Activated CD4-positive, alpha-beta memory T cell treated with anti-CD3 and anti-CD28 coated beads for 36 hours (primary cell): ENCODE data around the gene BRAT1. TPM values are rescaled to one million over a fixed set of nuclear protein-coding genes. Genes with fewer than 3 reads are reported as not detected.

Source experiments
- CTCF ChIA-PET: fragments of 350-600 bp; sonication (Branson Sonifier 250); formaldehyde crosslinking; loops from one replicate; lab custom pipeline; 2021; ENCODE audit warnings: antibody characterized with exemption, inconsistent platforms; lab: Charles Lee
- POLR2A ChIA-PET: fragments of 350-600 bp; sonication (Branson Sonifier 250); formaldehyde crosslinking; loops from one replicate; lab custom pipeline; 2021; ENCODE audit warnings: antibody characterized with exemption; lab: Charles Lee
- DNase-seq: peaks from one replicate; pipeline ENCODE4 v3.0.0-alpha.2; 2020
- H3K27ac Mint-ChIP-seq: one replicate; pipeline ENCODE4 v1.8.0; 2021; ENCODE audit warnings: mixed read lengths
- H3K27me3 Mint-ChIP-seq: one replicate; pipeline ENCODE4 v1.8.0; 2021; ENCODE audit warnings: mixed read lengths
- H3K36me3 Mint-ChIP-seq: one replicate; pipeline ENCODE4 v1.8.0; 2021; ENCODE audit warnings: mixed read lengths
- H3K4me1 Mint-ChIP-seq: one replicate; pipeline ENCODE4 v1.8.0; 2021; ENCODE audit warnings: low read depth, mixed read lengths
- H3K4me3 Mint-ChIP-seq: one replicate; pipeline ENCODE4 v1.8.0; 2021; ENCODE audit warnings: mild to moderate bottlenecking, mixed read lengths
- H3K9me3 Mint-ChIP-seq: one replicate; pipeline ENCODE4 v1.8.0; 2021; ENCODE audit warnings: mixed read lengths
- intact Hi-C: fragments of 100-400 bp; cut with micrococcal nuclease; formaldehyde crosslinking; loops from one replicate; pipeline ENCODE4 v1.15.1; 2023
- total RNA-seq, 2 experiments: library from RNA; stranded (reverse); gene quantifications; one replicate each; pipeline ENCODE4 v1.2.3, GENCODE V29; 2021

Gene BRAT1
- total RNA-seq, 2 experiments from 2014 or later = 33.5 to 33.6 TPM

DNA sequence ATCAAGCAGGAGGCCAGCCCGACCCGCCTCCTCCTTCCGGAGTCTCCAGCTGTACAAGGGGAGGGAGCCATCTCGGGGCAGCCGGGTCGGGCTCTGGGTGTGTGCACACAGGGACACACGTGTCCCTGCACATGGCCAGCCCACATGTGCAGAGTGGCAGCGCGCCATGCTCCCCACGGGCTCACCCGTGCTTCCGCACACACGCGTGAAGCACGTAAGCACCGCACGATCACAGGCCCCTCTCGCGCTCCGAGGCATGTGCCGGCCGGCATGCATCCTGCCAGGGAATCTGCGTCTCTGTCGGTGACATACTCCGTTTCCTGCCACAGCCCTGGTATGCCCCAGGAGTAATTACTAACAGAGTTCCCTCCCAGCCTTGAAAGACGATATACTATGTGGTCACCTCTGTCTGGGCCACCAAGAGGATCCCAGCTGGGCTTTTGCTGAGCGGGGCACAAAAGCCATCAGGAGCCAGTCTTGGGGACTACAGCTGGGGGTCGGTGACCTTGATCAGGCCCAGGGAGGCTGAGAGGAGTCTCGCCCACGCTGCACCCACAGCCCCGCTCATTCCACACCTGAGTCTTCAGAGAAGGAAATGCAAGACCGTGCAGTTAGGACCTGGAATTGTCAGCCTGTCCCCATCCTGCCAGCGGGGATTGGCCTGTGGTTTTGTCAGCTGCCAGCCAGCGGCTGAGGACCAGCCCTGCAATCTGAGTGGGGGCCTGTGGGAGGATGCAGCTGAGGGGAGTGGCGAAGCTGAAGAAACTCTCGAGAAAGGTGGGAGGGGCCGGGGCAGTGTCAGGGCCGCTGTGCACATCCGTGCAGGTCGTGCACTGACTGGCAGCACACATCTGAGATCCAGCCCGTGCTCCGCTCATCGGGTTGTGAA lies 46.8 kb downstream of the BRAT1 start:
- Mint-ChIP-seq H3K27me3 (no peaks in the 10 kb centered on the region), H3K4me3 (peak overlapping the region; percentile 58), H3K36me3 (no peaks in the 10 kb centered on the region), H3K4me1 (peaks cover 55% of the 10 kb centered on the region), H3K27ac (peak overlapping the region; percentile 79), H3K9me3 (no peaks in the 10 kb centered on the region)
- ChIA-PET POLR2A (interaction anchor here (0.9 to 2.3 kb wide), 2 partner anchors 21 to 51 kb away, joined by 3 to 13 read pairs; no protein-coding TSS in a partner anchor), CTCF (interaction anchor here (0.9 kb wide), 1 partner anchor 163 kb away, joined by 3 read pairs; no protein-coding TSS in a partner anchor)
- peak; percentile 84 for DNase-seq
- intact Hi-C loops = loop anchor here (2.0 to 5.0 kb wide), 2 partner anchors 14 to 124 kb away; partner anchors contain the start of gene TTYH3

DNA sequence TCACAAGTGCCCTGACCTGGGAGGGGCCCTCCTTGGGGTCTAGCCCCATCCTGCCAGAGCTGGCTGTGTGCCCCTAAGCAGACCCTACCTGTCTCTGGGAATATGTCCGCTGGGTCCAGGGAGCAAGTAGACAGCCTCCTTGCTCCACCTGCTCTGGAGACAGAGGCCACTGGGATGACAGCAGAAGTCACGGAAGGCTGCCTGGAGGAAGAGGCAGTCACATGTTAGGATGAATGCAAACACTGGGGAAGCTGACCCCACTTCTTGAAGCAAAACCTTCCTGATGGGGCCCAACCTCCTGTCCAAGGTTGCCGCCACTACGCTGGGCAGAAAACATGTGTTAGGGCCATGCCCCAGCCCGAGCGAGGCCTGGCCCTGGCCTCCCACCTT lies 47.4 kb downstream of the BRAT1 start:
- H3K9me3 Mint-ChIP-seq = no peaks in the 10 kb centered on the region
- no peak for DNase-seq
- H3K4me1 Mint-ChIP-seq = peaks cover 49% of the 10 kb centered on the region
- CTCF ChIA-PET = no interaction called here
- no peaks in the 10 kb centered on the region for H3K27me3 Mint-ChIP-seq
- no peaks in the 10 kb centered on the region for H3K36me3 Mint-ChIP-seq
- intact Hi-C loops = loop anchor here (2.0 to 5.0 kb wide), 2 partner anchors 15 to 124 kb away; partner anchors contain the start of gene TTYH3
- POLR2A ChIA-PET = interaction anchor here (0.6 to 2.3 kb wide), 2 partner anchors 21 to 95 kb away, joined by 3 to 13 read pairs; no protein-coding TSS in a partner anchor
- H3K27ac Mint-ChIP-seq = no peak overlapping the region
- H3K4me3 Mint-ChIP-seq = no peak overlapping the region

DNA sequence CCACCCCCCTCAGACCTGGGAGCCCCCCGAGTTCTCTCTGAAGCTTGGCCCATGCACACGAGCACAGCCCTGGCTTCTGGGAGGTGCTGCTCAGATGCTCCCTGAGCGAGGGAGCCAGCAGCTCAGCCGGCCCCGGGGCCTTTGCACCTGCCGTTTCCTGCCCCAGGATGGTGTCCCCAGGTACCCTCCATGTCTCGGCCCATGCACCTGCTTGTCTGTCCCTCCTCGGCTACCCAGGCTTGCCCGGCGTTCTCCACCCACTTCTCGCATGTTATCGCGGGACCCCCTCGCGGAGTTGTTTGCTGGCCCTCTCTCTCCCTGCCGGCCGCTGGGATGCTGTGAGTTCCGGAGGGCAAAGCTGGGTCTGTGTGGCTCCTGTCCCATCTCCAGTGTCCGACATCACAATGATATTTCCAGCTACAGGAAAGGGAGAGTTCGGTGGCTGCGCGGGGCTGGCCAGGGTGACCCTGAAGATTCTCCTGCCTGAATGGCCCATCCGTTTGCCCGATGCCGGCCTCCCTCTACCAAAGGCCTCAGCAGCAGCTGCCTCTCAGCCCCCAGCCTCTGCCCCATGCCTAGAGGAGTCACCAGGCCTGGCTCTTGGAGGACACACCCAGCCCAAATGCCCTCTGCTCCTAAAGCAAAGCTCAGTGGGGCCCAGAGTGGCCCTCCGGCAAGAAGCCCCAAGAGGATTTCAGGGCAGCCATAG lies 48.0 kb downstream of the BRAT1 start:
- Mint-ChIP-seq H3K9me3 (no peaks in the 10 kb centered on the region), H3K36me3 (no peaks in the 10 kb centered on the region), H3K27ac (no peak overlapping the region), H3K27me3 (no peaks in the 10 kb centered on the region), H3K4me1 (peaks cover 43% of the 10 kb centered on the region), H3K4me3 (no peak overlapping the region)
- DNase-seq = no peak
- ChIA-PET POLR2A (interaction anchor here (0.6 to 2.3 kb wide), 2 partner anchors 22 to 95 kb away, joined by 3 to 13 read pairs; no protein-coding TSS in a partner anchor), CTCF (no interaction called here)
- intact Hi-C loops = loop anchor here (5.0 kb wide), 1 partner anchor 125 kb away; the partner anchor contains the start of gene TTYH3

- ChIA-PET CTCF (no interaction called here), POLR2A (no interaction called here)
- no peak overlapping the region for H3K4me3 Mint-ChIP-seq
- H3K27ac Mint-ChIP-seq = no peak overlapping the region
- H3K4me1 Mint-ChIP-seq = peaks cover 26% of the 10 kb centered on the region
- H3K27me3 Mint-ChIP-seq = no peaks in the 10 kb centered on the region
- no peak for DNase-seq
- intact Hi-C loops = loop anchor here (5.0 kb wide), 1 partner anchor 127 kb away; the partner anchor contains the start of gene TTYH3
- no peaks in the 10 kb centered on the region for H3K36me3 Mint-ChIP-seq
- H3K9me3 Mint-ChIP-seq = no peaks in the 10 kb centered on the region
Measured at GRCh38 chr7:2505401-2505800, 49.9 kb downstream of the BRAT1 start.

- no peak for DNase-seq
- Mint-ChIP-seq H3K9me3 (no peaks in the 10 kb centered on the region), H3K36me3 (no peaks in the 10 kb centered on the region), H3K27ac (no peak overlapping the region), H3K27me3 (no peaks in the 10 kb centered on the region), H3K4me1 (peaks cover 22% of the 10 kb centered on the region), H3K4me3 (no peak overlapping the region)
- POLR2A ChIA-PET = no interaction called here
- intact Hi-C loops = loop anchor here (5.0 kb wide), 1 partner anchor 127 kb away; the partner anchor contains the start of gene TTYH3
- CTCF ChIA-PET = interaction anchor here (0.6 to 1.3 kb wide), 3 partner anchors 36 to 148 kb away, joined by 3 to 4 read pairs (median 3); no protein-coding TSS in a partner anchor
Measured at GRCh38 chr7:2504889-2505375, 50.4 kb downstream of the BRAT1 start.

GRCh38 chr7:2504128-2504888 lies 51.0 kb downstream of the BRAT1 start:
- intact Hi-C loops = no loop called here
- Mint-ChIP-seq H3K4me3 (no peak overlapping the region), H3K9me3 (no peaks in the 10 kb centered on the region), H3K27ac (no peak overlapping the region), H3K4me1 (peaks cover 15% of the 10 kb centered on the region), H3K27me3 (no peaks in the 10 kb centered on the region), H3K36me3 (no peaks in the 10 kb centered on the region)
- no peak for DNase-seq
- ChIA-PET POLR2A (no interaction called here), CTCF (interaction anchor here (0.6 to 1.3 kb wide), 3 partner anchors 36 to 148 kb away, joined by 3 to 4 read pairs (median 3); no protein-coding TSS in a partner anchor)

DNA sequence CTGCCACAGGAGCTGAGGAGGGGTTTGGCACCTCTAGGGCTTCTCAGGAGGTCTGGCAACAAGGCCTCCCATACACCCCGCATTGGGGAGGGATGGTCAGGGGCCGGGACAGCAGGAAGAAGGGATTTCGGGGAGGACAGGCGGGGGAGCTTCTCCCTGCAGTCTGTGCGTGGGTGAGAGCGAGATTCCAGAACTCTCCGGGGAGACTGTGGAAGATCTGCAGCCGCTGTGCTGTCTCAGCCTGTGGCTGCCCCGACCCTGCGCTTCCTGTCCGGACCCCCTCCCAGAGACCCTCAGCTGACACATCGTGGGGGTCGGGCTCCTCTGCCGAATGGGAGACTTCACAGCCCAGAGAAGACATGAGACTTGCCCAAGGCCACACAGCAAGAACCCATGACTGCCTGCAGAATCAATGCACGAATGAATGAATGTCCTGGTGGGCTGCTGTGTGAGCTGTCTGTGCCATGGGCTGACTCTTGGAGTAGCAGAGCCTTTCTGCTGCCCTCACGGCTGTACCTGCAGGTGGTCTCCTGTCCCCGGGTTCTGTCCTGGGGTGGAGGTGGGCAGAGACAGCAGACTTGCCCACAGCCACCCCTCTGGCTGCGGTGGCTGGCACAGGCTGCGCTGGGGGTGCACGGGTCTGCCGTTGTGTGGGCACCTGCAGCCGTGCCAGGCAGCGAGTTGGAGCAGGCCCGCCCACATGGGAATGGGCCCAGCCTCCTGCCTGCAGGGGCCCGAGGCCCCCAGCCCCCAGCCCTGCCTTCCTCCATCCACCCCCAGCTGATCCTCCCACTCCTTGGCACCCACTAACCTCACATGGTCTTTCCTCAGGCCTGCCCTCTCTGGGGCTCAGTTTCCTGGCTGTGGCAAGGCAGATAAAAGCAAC lies 52.0 kb downstream of the BRAT1 start:
- H3K27me3 Mint-ChIP-seq = no peaks in the 10 kb centered on the region
- H3K36me3 Mint-ChIP-seq = no peaks in the 10 kb centered on the region
- H3K27ac Mint-ChIP-seq = no peak overlapping the region
- peaks cover 5% of the 10 kb centered on the region for H3K4me1 Mint-ChIP-seq
- intact Hi-C loops = no loop called here
- CTCF ChIA-PET = no interaction called here
- POLR2A ChIA-PET = no interaction called here
- H3K9me3 Mint-ChIP-seq = no peaks in the 10 kb centered on the region
- no peak overlapping the region for H3K4me3 Mint-ChIP-seq
- no peak for DNase-seq

DNA sequence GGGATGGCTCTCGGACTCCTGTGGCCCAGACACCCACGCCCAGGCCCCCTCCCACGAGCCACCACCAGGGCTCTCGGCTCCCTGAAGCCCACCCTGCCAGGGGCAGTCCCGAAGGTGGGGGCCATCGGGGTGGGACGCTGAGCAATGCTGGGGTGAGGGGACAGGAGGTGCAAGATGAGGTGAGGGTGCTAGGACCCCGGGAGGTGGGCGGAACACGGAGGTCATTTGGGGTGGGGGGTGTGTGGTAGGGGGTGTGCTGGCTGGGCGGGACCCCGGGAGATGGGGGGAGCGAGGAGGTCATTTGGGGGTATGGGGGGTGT lies 52.7 kb downstream of the BRAT1 start:
- no peak for DNase-seq
- no peaks in the 10 kb centered on the region for H3K36me3 Mint-ChIP-seq
- CTCF ChIA-PET = no interaction called here
- H3K9me3 Mint-ChIP-seq = no peaks in the 10 kb centered on the region
- POLR2A ChIA-PET = no interaction called here
- H3K4me3 Mint-ChIP-seq = no peak overlapping the region
- intact Hi-C loops = no loop called here
- H3K27me3 Mint-ChIP-seq = no peaks in the 10 kb centered on the region
- H3K4me1 Mint-ChIP-seq = no peaks in the 10 kb centered on the region
- no peak overlapping the region for H3K27ac Mint-ChIP-seq

- H3K36me3 Mint-ChIP-seq = no peaks in the 10 kb centered on the region
- H3K4me1 Mint-ChIP-seq = no peaks in the 10 kb centered on the region
- no peaks in the 10 kb centered on the region for H3K9me3 Mint-ChIP-seq
- no peak for DNase-seq
- H3K27ac Mint-ChIP-seq = no peak overlapping the region
- no peak overlapping the region for H3K4me3 Mint-ChIP-seq
- ChIA-PET POLR2A (no interaction called here), CTCF (interaction anchor here (1.3 kb wide), 1 partner anchor 33 kb away, joined by 3 read pairs; no protein-coding TSS in a partner anchor)
- H3K27me3 Mint-ChIP-seq = peaks cover 3% of the 10 kb centered on the region
- intact Hi-C loops = no loop called here
Measured at GRCh38 chr7:2501947-2502646, 53.2 kb downstream of the BRAT1 start.

- Mint-ChIP-seq H3K27ac (no peak overlapping the region), H3K9me3 (no peaks in the 10 kb centered on the region), H3K4me1 (no peaks in the 10 kb centered on the region), H3K4me3 (no peak overlapping the region), H3K27me3 (peaks cover 8% of the 10 kb centered on the region), H3K36me3 (no peaks in the 10 kb centered on the region)
- ChIA-PET CTCF (interaction anchor here (1.3 kb wide), 1 partner anchor 32 kb away, joined by 3 read pairs; no protein-coding TSS in a partner anchor), POLR2A (no interaction called here)
- DNase-seq = no peak
- intact Hi-C loops = no loop called here
Measured at GRCh38 chr7:2500701-2501100, 54.6 kb downstream of the BRAT1 start.
